DMS114 treated with DMSO at 0.1 percent for 48 hours (cell line): ENCODE results near the gene DAND5.

ENCODE experiments used
- DNase-seq: peaks from one replicate; lab custom pipeline; 2025; ENCODE audit not compliant: unreplicated experiment; lab: John Stamatoyannopoulos, UW

DAND5 gene

GRCh38 chr19:12969292-12969988 lies at the start of gene DAND5:
Gene DAND5 (plus strand): TSS chr19:12969576. CDS start chr19:12969661, 85 bp downstream.
- no peak for DNase-seq

- DNase-seq: no peak
Measured at GRCh38 chr19:12921047-12921446, 48.3 kb upstream of the DAND5 start.

- no peak for DNase-seq
Measured at GRCh38 chr19:12922959-12923358, 46.4 kb upstream of the DAND5 start.

GRCh38 chr19:12924621-12925310 lies 44.6 kb upstream of the DAND5 start:
- DNase-seq: no peak

- DNase-seq: no peak
Measured at GRCh38 chr19:12930002-12930645, 39.3 kb upstream of the DAND5 start.

- no peak for DNase-seq
Measured at GRCh38 chr19:12932392-12933286, 36.7 kb upstream of the DAND5 start.

- DNase-seq: peak; percentile 62
Measured at GRCh38 chr19:12933287-12934072, 35.9 kb upstream of the DAND5 start, which contains the start of gene FARSA. Gene FARSA (minus strand): TSS chr19:12933711. CDS start chr19:12933696, 15 bp downstream.

GRCh38 chr19:12935071-12935470 lies 34.3 kb upstream of the DAND5 start:
- no peak for DNase-seq

GRCh38 chr19:12936582-12936981 lies 32.8 kb upstream of the DAND5 start:
- no peak for DNase-seq

- no peak for DNase-seq
Measured at GRCh38 chr19:12937093-12937926, 32.1 kb upstream of the DAND5 start.

- peak; percentile 93 for DNase-seq
Measured at GRCh38 chr19:12937927-12938778, 31.2 kb upstream of the DAND5 start, which contains the start of gene CALR. Gene CALR (plus strand): TSS chr19:12938609. CDS start chr19:12938680, 71 bp downstream.

GRCh38 chr19:12938779-12939601 lies 30.4 kb upstream of the DAND5 start:
- no peak for DNase-seq

- DNase-seq: no peak
Measured at GRCh38 chr19:12939975-12940423, 29.4 kb upstream of the DAND5 start.

- DNase-seq: no peak
Measured at GRCh38 chr19:12940897-12941296, 28.5 kb upstream of the DAND5 start.

- no peak for DNase-seq
Measured at GRCh38 chr19:12943437-12944044, 25.8 kb upstream of the DAND5 start.

- DNase-seq: no peak
Measured at GRCh38 chr19:12944104-12944674, 25.2 kb upstream of the DAND5 start.
